Measurements from ENCODE around the gene CDC42BPA.

DNA sequence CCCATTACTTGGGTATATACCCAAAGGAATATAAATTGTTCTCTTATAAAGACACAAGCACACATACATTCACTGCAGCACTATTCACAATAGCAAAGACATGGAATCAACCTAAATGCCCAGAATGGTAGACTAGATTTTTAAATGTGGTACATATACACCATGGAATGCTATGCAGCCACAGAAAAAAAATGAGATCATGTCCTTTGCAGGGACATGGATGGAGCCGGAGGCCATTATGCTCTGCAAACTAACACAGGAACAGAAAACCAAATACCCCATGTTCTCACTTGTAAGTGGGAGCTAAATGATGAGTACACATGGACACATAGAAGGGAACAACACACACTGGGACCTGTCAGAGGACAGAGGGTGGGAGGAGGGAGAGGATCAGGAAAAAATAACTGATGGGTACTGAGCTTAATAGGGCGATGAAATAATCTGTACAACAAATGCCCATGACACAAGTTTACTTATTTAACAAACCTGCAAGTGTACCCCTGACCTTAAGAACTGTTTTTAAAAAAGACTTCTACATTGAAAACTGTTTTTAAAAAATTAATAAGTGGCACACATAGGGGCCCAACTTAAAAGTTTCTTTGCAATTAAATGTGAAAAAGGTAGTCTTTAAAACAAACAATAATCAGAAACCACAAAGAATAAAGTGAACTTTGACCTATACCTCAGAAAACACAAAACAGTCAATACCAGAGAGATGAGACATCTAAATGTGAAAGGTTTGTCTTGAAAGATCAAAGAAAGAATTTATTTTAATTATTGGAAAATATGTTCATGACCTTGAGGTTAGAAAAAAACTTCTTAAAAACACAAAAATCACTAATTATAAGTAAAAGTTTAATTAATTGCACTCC lies 75.2 kb downstream of the CDC42BPA start:
- TF ChIP-seq, protein P1, sequence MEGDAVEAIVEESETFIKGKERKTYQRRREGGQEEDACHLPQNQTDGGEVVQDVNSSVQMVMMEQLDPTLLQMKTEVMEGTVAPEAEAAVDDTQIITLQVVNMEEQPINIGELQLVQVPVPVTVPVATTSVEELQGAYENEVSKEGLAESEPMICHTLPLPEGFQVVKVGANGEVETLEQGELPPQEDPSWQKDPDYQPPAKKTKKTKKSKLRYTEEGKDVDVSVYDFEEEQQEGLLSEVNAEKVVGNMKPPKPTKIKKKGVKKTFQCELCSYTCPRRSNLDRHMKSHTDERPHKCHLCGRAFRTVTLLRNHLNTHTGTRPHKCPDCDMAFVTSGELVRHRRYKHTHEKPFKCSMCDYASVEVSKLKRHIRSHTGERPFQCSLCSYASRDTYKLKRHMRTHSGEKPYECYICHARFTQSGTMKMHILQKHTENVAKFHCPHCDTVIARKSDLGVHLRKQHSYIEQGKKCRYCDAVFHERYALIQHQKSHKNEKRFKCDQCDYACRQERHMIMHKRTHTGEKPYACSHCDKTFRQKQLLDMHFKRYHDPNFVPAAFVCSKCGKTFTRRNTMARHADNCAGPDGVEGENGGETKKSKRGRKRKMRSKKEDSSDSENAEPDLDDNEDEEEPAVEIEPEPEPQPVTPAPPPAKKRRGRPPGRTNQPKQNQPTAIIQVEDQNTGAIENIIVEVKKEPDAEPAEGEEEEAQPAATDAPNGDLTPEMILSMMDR (IDR thresholded peaks at IDR 0.05; ENCODE audit: borderline replicate concordance, extremely low read depth, low read length, poor library complexity, severe bottlenecking): no peak
- no peak for TF ChIP-seq EZH2 (IDR thresholded peaks at IDR 0.05; ENCODE audit: borderline replicate concordance, low read depth, low read length, severe bottlenecking)
